WTC11 (cell line): ENCODE data around the gene SH2D6.

ENCODE experiments used
- ATF3 ChIP-seq: sonication (generic); formaldehyde crosslinking; conservative IDR thresholded peaks from 2 replicates; pipeline ENCODE4 v1.8.1; 2022; ENCODE audit warnings: mild to moderate bottlenecking, missing genetic modification reagents
- ELF4 ChIP-seq: sonication (generic); formaldehyde crosslinking; IDR thresholded peaks from 2 replicates; pipeline ENCODE4 v1.8.1; 2022; ENCODE audit warnings: low read depth, mild to moderate bottlenecking, moderate library complexity, missing genetic modification reagents
- ESRRA ChIP-seq: sonication (generic); formaldehyde crosslinking; IDR thresholded peaks from 2 replicates; pipeline ENCODE4 v1.8.1; 2022; ENCODE audit warnings: mild to moderate bottlenecking, missing genetic modification reagents, borderline replicate concordance
- FOXK1 ChIP-seq: sonication (generic); formaldehyde crosslinking; IDR thresholded peaks from 2 replicates; pipeline ENCODE4 v1.8.0; 2022; ENCODE audit warnings: mild to moderate bottlenecking, moderate library complexity, missing genetic modification reagents
- JUN ChIP-seq: sonication (generic); formaldehyde crosslinking; IDR thresholded peaks from 2 replicates; pipeline ENCODE4 v1.8.0; 2023; ENCODE audit warnings: mild to moderate bottlenecking, missing genetic modification reagents
- NFATC4 ChIP-seq: fragments of 250-450 bp; sonication (Bioruptor Pico); IDR thresholded peaks from 2 replicates; pipeline ENCODE4 v1.9.0; 2021; ENCODE audit warnings: mild to moderate bottlenecking
- STAT6 ChIP-seq: sonication (generic); formaldehyde crosslinking; conservative IDR thresholded peaks from 2 replicates; pipeline ENCODE4 v1.8.1; 2023; ENCODE audit warnings: mild to moderate bottlenecking, low read depth, missing genetic modification reagents, moderate library complexity
- TCF7 ChIP-seq: sonication (generic); formaldehyde crosslinking; IDR thresholded peaks from 2 replicates; pipeline ENCODE4 v1.8.0; 2022; ENCODE audit warnings: mild to moderate bottlenecking, low read depth, missing genetic modification reagents, moderate library complexity
- TP53 ChIP-seq: sonication (generic); formaldehyde crosslinking; IDR thresholded peaks from 2 replicates; pipeline ENCODE4 v1.8.1; 2023; ENCODE audit warnings: mild to moderate bottlenecking, missing genetic modification reagents
- ZNF232 ChIP-seq: sonication (generic); formaldehyde crosslinking; IDR thresholded peaks from 2 replicates; pipeline ENCODE4 v1.8.0; 2022; ENCODE audit warnings: mild to moderate bottlenecking, missing genetic modification reagents
- TF ChIP-seq, protein P1 (sequence below): fragments of 200-600 bp; IDR thresholded peaks from 2 replicates; pipeline ENCODE4 v1.8.0; 2022; ENCODE audit warnings: antibody characterized with exemption
- TF ChIP-seq, protein P2 (sequence below): sonication (generic); formaldehyde crosslinking; IDR thresholded peaks from 2 replicates; pipeline ENCODE4 v1.8.1; 2023; ENCODE audit warnings: mild to moderate bottlenecking, missing genetic modification reagents
- TF ChIP-seq, protein P3 (sequence below): sonication (generic); formaldehyde crosslinking; IDR thresholded peaks from 2 replicates; pipeline ENCODE4 v1.8.0; 2023; ENCODE audit warnings: mild to moderate bottlenecking, missing genetic modification reagents

- TF ChIP-seq, protein P1, sequence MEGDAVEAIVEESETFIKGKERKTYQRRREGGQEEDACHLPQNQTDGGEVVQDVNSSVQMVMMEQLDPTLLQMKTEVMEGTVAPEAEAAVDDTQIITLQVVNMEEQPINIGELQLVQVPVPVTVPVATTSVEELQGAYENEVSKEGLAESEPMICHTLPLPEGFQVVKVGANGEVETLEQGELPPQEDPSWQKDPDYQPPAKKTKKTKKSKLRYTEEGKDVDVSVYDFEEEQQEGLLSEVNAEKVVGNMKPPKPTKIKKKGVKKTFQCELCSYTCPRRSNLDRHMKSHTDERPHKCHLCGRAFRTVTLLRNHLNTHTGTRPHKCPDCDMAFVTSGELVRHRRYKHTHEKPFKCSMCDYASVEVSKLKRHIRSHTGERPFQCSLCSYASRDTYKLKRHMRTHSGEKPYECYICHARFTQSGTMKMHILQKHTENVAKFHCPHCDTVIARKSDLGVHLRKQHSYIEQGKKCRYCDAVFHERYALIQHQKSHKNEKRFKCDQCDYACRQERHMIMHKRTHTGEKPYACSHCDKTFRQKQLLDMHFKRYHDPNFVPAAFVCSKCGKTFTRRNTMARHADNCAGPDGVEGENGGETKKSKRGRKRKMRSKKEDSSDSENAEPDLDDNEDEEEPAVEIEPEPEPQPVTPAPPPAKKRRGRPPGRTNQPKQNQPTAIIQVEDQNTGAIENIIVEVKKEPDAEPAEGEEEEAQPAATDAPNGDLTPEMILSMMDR = no peak
- TF ChIP-seq, protein P2, sequence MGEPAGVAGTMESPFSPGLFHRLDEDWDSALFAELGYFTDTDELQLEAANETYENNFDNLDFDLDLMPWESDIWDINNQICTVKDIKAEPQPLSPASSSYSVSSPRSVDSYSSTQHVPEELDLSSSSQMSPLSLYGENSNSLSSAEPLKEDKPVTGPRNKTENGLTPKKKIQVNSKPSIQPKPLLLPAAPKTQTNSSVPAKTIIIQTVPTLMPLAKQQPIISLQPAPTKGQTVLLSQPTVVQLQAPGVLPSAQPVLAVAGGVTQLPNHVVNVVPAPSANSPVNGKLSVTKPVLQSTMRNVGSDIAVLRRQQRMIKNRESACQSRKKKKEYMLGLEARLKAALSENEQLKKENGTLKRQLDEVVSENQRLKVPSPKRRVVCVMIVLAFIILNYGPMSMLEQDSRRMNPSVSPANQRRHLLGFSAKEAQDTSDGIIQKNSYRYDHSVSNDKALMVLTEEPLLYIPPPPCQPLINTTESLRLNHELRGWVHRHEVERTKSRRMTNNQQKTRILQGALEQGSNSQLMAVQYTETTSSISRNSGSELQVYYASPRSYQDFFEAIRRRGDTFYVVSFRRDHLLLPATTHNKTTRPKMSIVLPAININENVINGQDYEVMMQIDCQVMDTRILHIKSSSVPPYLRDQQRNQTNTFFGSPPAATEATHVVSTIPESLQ (CRISPR knock-in tag) = no peak
- no peak for TF ChIP-seq JUN (CRISPR knock-in tag)
- TF ChIP-seq FOXK1 = no peak
- TF ChIP-seq TP53 (CRISPR knock-in tag) = no peak
- TF ChIP-seq TCF7 = no peak
- no peak for TF ChIP-seq NFATC4 (CRISPR knock-in tag)
- TF ChIP-seq ELF4 (CRISPR knock-in tag) = no peak
- no peak for TF ChIP-seq ZNF232
- no peak for TF ChIP-seq STAT6 (CRISPR knock-in tag)
- no peak for TF ChIP-seq ATF3 (CRISPR knock-in tag)
- TF ChIP-seq, protein P3, sequence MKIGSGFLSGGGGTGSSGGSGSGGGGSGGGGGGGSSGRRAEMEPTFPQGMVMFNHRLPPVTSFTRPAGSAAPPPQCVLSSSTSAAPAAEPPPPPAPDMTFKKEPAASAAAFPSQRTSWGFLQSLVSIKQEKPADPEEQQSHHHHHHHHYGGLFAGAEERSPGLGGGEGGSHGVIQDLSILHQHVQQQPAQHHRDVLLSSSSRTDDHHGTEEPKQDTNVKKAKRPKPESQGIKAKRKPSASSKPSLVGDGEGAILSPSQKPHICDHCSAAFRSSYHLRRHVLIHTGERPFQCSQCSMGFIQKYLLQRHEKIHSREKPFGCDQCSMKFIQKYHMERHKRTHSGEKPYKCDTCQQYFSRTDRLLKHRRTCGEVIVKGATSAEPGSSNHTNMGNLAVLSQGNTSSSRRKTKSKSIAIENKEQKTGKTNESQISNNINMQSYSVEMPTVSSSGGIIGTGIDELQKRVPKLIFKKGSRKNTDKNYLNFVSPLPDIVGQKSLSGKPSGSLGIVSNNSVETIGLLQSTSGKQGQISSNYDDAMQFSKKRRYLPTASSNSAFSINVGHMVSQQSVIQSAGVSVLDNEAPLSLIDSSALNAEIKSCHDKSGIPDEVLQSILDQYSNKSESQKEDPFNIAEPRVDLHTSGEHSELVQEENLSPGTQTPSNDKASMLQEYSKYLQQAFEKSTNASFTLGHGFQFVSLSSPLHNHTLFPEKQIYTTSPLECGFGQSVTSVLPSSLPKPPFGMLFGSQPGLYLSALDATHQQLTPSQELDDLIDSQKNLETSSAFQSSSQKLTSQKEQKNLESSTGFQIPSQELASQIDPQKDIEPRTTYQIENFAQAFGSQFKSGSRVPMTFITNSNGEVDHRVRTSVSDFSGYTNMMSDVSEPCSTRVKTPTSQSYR = no peak
- no peak for TF ChIP-seq ESRRA
Observed at GRCh38 chr2:85429213-85429923, 10.9 kb downstream of the SH2D6 start.
